H1 (cell line): Measurements from ENCODE around the gene CAV1. TPM values are rescaled to one million over a fixed set of nuclear protein-coding genes. Genes with fewer than 3 reads are reported as not detected.

ENCODE experiments used
- CTCF ChIA-PET: fragments of 300-600 bp; sonication (Branson Sonifier 250); formaldehyde crosslinking; loops from one replicate; lab custom pipeline; 2021; ENCODE audit not compliant: partially characterized antibody; lab: Charles Lee
- POLR2A ChIA-PET: fragments of 300-600 bp; sonication (Branson Sonifier 250); formaldehyde crosslinking; loops from one replicate; lab custom pipeline; 2021; ENCODE audit warnings: inconsistent platforms; ENCODE audit not compliant: partially characterized antibody; lab: Charles Lee
- DNase-seq, 2 experiments: peaks; one replicate each; pipeline versions ENCODE4 v3.0.0 to v3.0.0-alpha.2; 2010 to 2022; ENCODE audit warnings: low spot score in 2 of 2, low read depth in 1 of 2, mixed read lengths in 1 of 2
- FAIRE-seq: peaks from 2 replicates; lab custom pipeline; 2011; peaks lifted over from hg19 to GRCh38; lab: Jason Lieb, UNC
- H2AFZ ChIP-seq: 2 replicates; pipeline ENCODE4 v1.8.1; 2012; ENCODE audit warnings: low read length, inconsistent platforms
- H2AK5ac ChIP-seq: 2 replicates; pipeline ENCODE4 v1.6.1; 2013; ENCODE audit warnings: low read depth, low read length
- H2BK120ac ChIP-seq: replicated peaks from 2 replicates; pipeline ENCODE3; 2013; ENCODE audit warnings: low read depth, low read length, inconsistent platforms
- H2BK12ac ChIP-seq: 2 replicates; pipeline ENCODE4 v1.6.1; 2013; ENCODE audit warnings: low read depth, low read length
- H2BK15ac ChIP-seq: 2 replicates; pipeline ENCODE4 v1.6.1; 2013; ENCODE audit warnings: low read length
- H2BK20ac ChIP-seq: 2 replicates; pipeline ENCODE4 v1.6.1; 2013; ENCODE audit warnings: low read length
- H2BK5ac ChIP-seq: 2 replicates; pipeline ENCODE4 v1.6.1; 2013; ENCODE audit warnings: low read depth, low read length
- H3K14ac ChIP-seq: 2 replicates; pipeline ENCODE4 v1.6.1; 2013; ENCODE audit warnings: inconsistent platforms; ENCODE audit not compliant: insufficient read length
- H3K18ac ChIP-seq: 2 replicates; pipeline ENCODE4 v1.6.1; 2013; ENCODE audit warnings: low read length; ENCODE audit errors: extremely low read depth
- H3K23ac ChIP-seq: 2 replicates; pipeline ENCODE4 v1.6.1; 2013; ENCODE audit warnings: inconsistent platforms; ENCODE audit not compliant: insufficient read length
- H3K23me2 ChIP-seq: 2 replicates; pipeline ENCODE4 v1.6.1; 2013; ENCODE audit warnings: low read depth, low read length
- H3K27ac ChIP-seq: 2 replicates; pipeline ENCODE4 v1.6.1; 2011; ENCODE audit warnings: low read depth, low read length, inconsistent platforms
- H3K27me3 ChIP-seq, 4 experiments: replicated peaks in 1 of 4; 1 replicate in 1 of 4; 2 replicates in 3 of 4; pipeline versions ENCODE4 v1.6.1 to v1.8.1; 2011 to 2013; ENCODE audit warnings: low read length in 3 of 4, mild to moderate bottlenecking in 3 of 4, inconsistent platforms in 2 of 4, mixed read lengths in 2 of 4, moderate library complexity in 1 of 4; ENCODE audit not compliant: control insufficient read depth in 3 of 4, insufficient read depth in 3 of 4; ENCODE audit errors: extremely low read depth in 1 of 4
- H3K36me3 ChIP-seq, 4 experiments: 2 replicates each; pipeline versions ENCODE4 v1.6.1 to v1.8.1; 2011 to 2013; ENCODE audit warnings: mild to moderate bottlenecking in 4 of 4, low read length in 3 of 4, moderate library complexity in 2 of 4, control low read depth in 1 of 4, inconsistent platforms in 1 of 4; ENCODE audit not compliant: insufficient read depth in 4 of 4, control insufficient read depth in 2 of 4
- H3K4ac ChIP-seq: replicated peaks from 2 replicates; pipeline ENCODE3; 2013; ENCODE audit warnings: low read length, low read depth, mixed read lengths, inconsistent platforms; ENCODE audit not compliant: insufficient read length
- H3K4me1 ChIP-seq, 4 experiments: replicated peaks in 1 of 4; 1 replicate in 1 of 4; 2 replicates in 3 of 4; pipeline versions ENCODE4 v1.6.1 to v1.8.1; 2011 to 2013; ENCODE audit warnings: low read length in 3 of 4, inconsistent platforms in 2 of 4, mixed read lengths in 1 of 4; ENCODE audit not compliant: insufficient read depth in 4 of 4, control insufficient read depth in 3 of 4
- H3K4me2 ChIP-seq, 2 experiments: 2 replicates each; pipeline versions ENCODE4 v1.6.1 to v1.8.1; 2011 to 2013; ENCODE audit warnings: low read depth in 2 of 2, low read length in 2 of 2, control low read depth in 1 of 2, inconsistent platforms in 1 of 2, mild to moderate bottlenecking in 1 of 2; ENCODE audit not compliant: insufficient read depth in 1 of 2
- H3K4me3 ChIP-seq, 4 experiments: fragments of 200-600, 300-600 bp in 1 of 4; sonication (generic), shearing (Covaris generic), sonication (Bioruptor Twin) in 1 of 4; 2 replicates each; pipeline versions ENCODE4 v1.5.1 to v1.8.1; 2011 to 2016; ENCODE audit warnings: low read length in 4 of 4, low read depth in 3 of 4, control low read depth in 2 of 4, inconsistent platforms in 2 of 4, mild to moderate bottlenecking in 2 of 4, mixed read lengths in 1 of 4, moderate library complexity in 1 of 4; ENCODE audit not compliant: insufficient read depth in 2 of 4; ENCODE audit errors: extremely low read depth in 1 of 4
- H3K56ac ChIP-seq: replicated peaks from 2 replicates; pipeline ENCODE3; 2013; ENCODE audit warnings: low read depth, mild to moderate bottlenecking, mixed read lengths, low read length, inconsistent platforms; ENCODE audit not compliant: insufficient read length
- H3K79me1 ChIP-seq: 2 replicates; pipeline ENCODE4 v1.6.1; 2013; ENCODE audit warnings: low read depth, low read length, control low read depth
- H3K79me2 ChIP-seq, 2 experiments: 2 replicates each; pipeline versions ENCODE4 v1.6.1 to v1.8.1; 2012 to 2013; ENCODE audit warnings: low read length in 2 of 2, mild to moderate bottlenecking in 2 of 2, inconsistent platforms in 1 of 2; ENCODE audit not compliant: insufficient read depth in 2 of 2, control insufficient read depth in 1 of 2
- H3K9ac ChIP-seq, 4 experiments: replicated peaks in 1 of 4; 1 replicate in 1 of 4; 2 replicates in 3 of 4; pipeline versions ENCODE4 v1.6.1 to v1.8.1; 2011 to 2013; ENCODE audit warnings: low read depth in 3 of 4, low read length in 3 of 4, control low read depth in 2 of 4, mild to moderate bottlenecking in 2 of 4, moderate library complexity in 2 of 4, inconsistent platforms in 1 of 4; ENCODE audit errors: extremely low read depth in 1 of 4
- H3K9me3 ChIP-seq, 2 experiments: 2 replicates each; pipeline versions ENCODE4 v1.6.1 to v1.8.1; 2012 to 2013; ENCODE audit warnings: mild to moderate bottlenecking in 2 of 2, moderate library complexity in 2 of 2, control low read depth in 1 of 2, inconsistent platforms in 1 of 2, low read depth in 1 of 2, low read length in 1 of 2, mixed read lengths in 1 of 2; ENCODE audit not compliant: insufficient read depth in 2 of 2
- H4K20me1 ChIP-seq, 2 experiments: replicated peaks in 1 of 2; 2 replicates each; pipeline versions ENCODE3 to v1.8.1; 2011 to 2013; ENCODE audit warnings: inconsistent platforms in 2 of 2, low read length in 2 of 2, mild to moderate bottlenecking in 1 of 2; ENCODE audit not compliant: insufficient read depth in 2 of 2, control insufficient read depth in 1 of 2
- H4K5ac ChIP-seq: 2 replicates; pipeline ENCODE4 v1.6.1; 2013; ENCODE audit warnings: low read length, low read depth, mixed read lengths, inconsistent platforms; ENCODE audit not compliant: insufficient read length
- H4K8ac ChIP-seq: 2 replicates; pipeline ENCODE4 v1.8.0; 2013; ENCODE audit warnings: mild to moderate bottlenecking, moderate library complexity, low read length, inconsistent platforms; ENCODE audit not compliant: insufficient read depth; ENCODE audit errors: extremely low read depth
- H4K91ac ChIP-seq: replicated peaks from 2 replicates; pipeline ENCODE3; 2013; ENCODE audit warnings: low read length, mixed read lengths, inconsistent platforms; ENCODE audit not compliant: insufficient read length
- BCL11A ChIP-seq, 2 experiments: IDR thresholded peaks; one replicate each; pipeline ENCODE4 v1.6.1; 2011; ENCODE audit warnings: low read depth in 2 of 2, low read length in 2 of 2, mild to moderate bottlenecking in 2 of 2
- CREB1 ChIP-seq: IDR thresholded peaks from 2 replicates; pipeline ENCODE4 v1.6.1; 2012; ENCODE audit warnings: inconsistent platforms
- EZH2 ChIP-seq: fragments of 200-600 bp; sonication (generic); IDR thresholded peaks from 2 replicates; pipeline ENCODE4 v1.7.1; 2012; ENCODE audit warnings: low read depth, mild to moderate bottlenecking, moderate library complexity, low read length, inconsistent platforms; ENCODE audit not compliant: severe bottlenecking
- RNF2 ChIP-seq: fragments of 200-900, 300-1000 bp; sonication (generic); IDR thresholded peaks from 2 replicates; pipeline ENCODE4 v1.7.1; 2016; ENCODE audit warnings: borderline replicate concordance, low read depth, mild to moderate bottlenecking, antibody characterized with exemption, low read length; ENCODE audit not compliant: poor library complexity, severe bottlenecking; ENCODE audit errors: missing control alignments
- SAP30 ChIP-seq: fragments of 300-600 bp; sonication (generic); IDR thresholded peaks from 2 replicates; pipeline ENCODE4 v1.7.1; 2012; ENCODE audit warnings: low read length, moderate library complexity, mild to moderate bottlenecking, inconsistent platforms; ENCODE audit not compliant: insufficient read depth, insufficient replicate concordance
- SIN3A ChIP-seq, 2 experiments: IDR thresholded peaks in 1 of 2; conservative IDR thresholded peaks in 1 of 2; 2 replicates each; pipeline ENCODE4 v1.6.1; 2011 to 2012; ENCODE audit warnings: low read length in 2 of 2, improper control_type of control experiment in 1 of 2, low read depth in 1 of 2, mild to moderate bottlenecking in 1 of 2
- WGBS, 2 experiments: shearing (Covaris generic) in 1 of 2; methylation state at CpG; one replicate each; pipeline versions ENCODE4 v1.1.6 to v1.1.7; 2013 to 2015; ENCODE audit warnings: low lambda C conversion rate in 2 of 2, mixed read lengths in 2 of 2, inconsistent platforms in 1 of 2, low coverage in 1 of 2, missing lambda C conversion rate in 1 of 2; ENCODE audit not compliant: insufficient replicate concordance in 2 of 2, insufficient coverage in 1 of 2, insufficient read length in 1 of 2; ENCODE audit errors: extremely low coverage in 1 of 2, missing lambda C conversion rate in 1 of 2; 5-methylcytosine and 5-hydroxymethylcytosine counted together
- polyA plus RNA-seq, 7 experiments: library from polyadenylated mRNA; depleted of rRNA in 3 of 7; stranded (reverse) in 5 of 7; unstranded in 2 of 7; fragments of >200 nt in 5 of 7; fragments of 200-250 nt in 2 of 7; gene quantifications; 1 replicate in 5 of 7; 2 replicates in 1 of 7; 4 replicates in 1 of 7; pipeline versions ENCODE4 v1.2.1 to v1.2.3, GENCODE V29; 2011 to 2013; ENCODE audit warnings: missing spikeins in 2 of 7, mixed read lengths in 2 of 7
- total RNA-seq: library from RNA; stranded (reverse); fragmentation: NEBNext Ultra II Directional; extraction: Animal tissue kit (Norgen Biotek cat#: 25700); gene quantifications from 2 replicates; pipeline ENCODE4 v1.2.1, GENCODE V29; 2021
- TF ChIP-seq, protein P1 (sequence below), 3 experiments: IDR thresholded peaks; 1 replicate in 2 of 3; 2 replicates in 1 of 3; pipeline versions ENCODE4 v1.5.1 to v1.6.1; 2011; ENCODE audit warnings: low read length in 3 of 3, mild to moderate bottlenecking in 3 of 3, inconsistent platforms in 2 of 3, low read depth in 1 of 3, moderate library complexity in 1 of 3; ENCODE audit not compliant: insufficient read depth in 1 of 3; ENCODE audit errors: control extremely low read depth in 1 of 3

Gene CAV1
- total and polyA plus RNA-seq, 2 of the 8 experiments (the other 6 are each of a cell fraction or from before 2014, with no cell fraction given) = 16.3 to 21.8 TPM

GRCh38 chr7:116500078-116500853 is 24.6 kb upstream of the CAV1 start:
- Histone ChIP-seq H4K91ac (no peak overlapping the region), H4K20me1 (peaks cover 0 to 2% of the 10 kb centered on the region in 2 experiments), H4K8ac (peak overlapping the region; percentile 25; the same call in 1 of the 2 replicates), H3K4me1 (peaks cover 2 to 4% (median 3%) of the 10 kb centered on the region in 4 experiments; a peak in 4 of 7 replicates), H3K36me3 (no peaks in the 10 kb centered on the region), H3K4ac (no peak overlapping the region), H3K23me2 (peaks cover 5% of the 10 kb centered on the region; the same call in 1 of the 2 replicates), H3K23ac (no peak overlapping the region), H3K56ac (no peak overlapping the region), H3K9me3 (no peaks in the 10 kb centered on the region), H2BK20ac (no peak overlapping the region), H2AK5ac (no peak overlapping the region), H3K4me2 (peak overlapping the region; percentile 94 to 99), H2BK15ac (no peak overlapping the region), H3K79me1 (no peaks in the 10 kb centered on the region), H4K5ac (no peak overlapping the region), H3K14ac (no peak overlapping the region), H3K18ac (peak overlapping the region; percentile 13), H3K9ac (peak overlapping the region in 1 of 4 experiments; percentile 39; a peak in 2 of 7 replicates), H2AFZ (peak overlapping the region; percentile 76), H3K27ac (no peak overlapping the region), H2BK12ac (peak overlapping the region; percentile 75; the same call in 1 of the 2 replicates), H3K27me3 (peaks cover 0 to 22% (median 16%) of the 10 kb centered on the region in 4 experiments; a peak in 6 of 7 replicates), H2BK120ac (peak overlapping the region; percentile 43), H3K4me3 (peak overlapping the region; percentile 40 to 71 (median 60)), H3K79me2 (no peaks in the 10 kb centered on the region), H2BK5ac (peak overlapping the region; percentile 38; the same call in 1 of the 2 replicates)
- 4% methylated on average over 34 of the region's 36 CpGs; no CpG with 5 or more reads in 1 of the 2 experiments for WGBS, 2 experiments
- no peak for DNase-seq
- no peak for FAIRE-seq
- ChIA-PET POLR2A (interaction anchor here (2.1 kb wide), 1 partner anchor 26 kb away, joined by 5 read pairs; no protein-coding TSS in a partner anchor), CTCF (no interaction called here)
- TF ChIP-seq BCL11A (IDR thresholded peaks at IDR 0.05; ENCODE audit: low read depth in 2 of 2, low read length in 2 of 2) = no peak
- TF ChIP-seq CREB1 = no peak
- TF ChIP-seq EZH2 = peak; percentile 71
- peak; percentile 26 for TF ChIP-seq SAP30
- TF ChIP-seq SIN3A (conservative IDR thresholded peaks at IDR 0.05 in 1 of 2, IDR thresholded peaks at IDR 0.05 in 1 of 2; ENCODE audit: low read depth in 1 of 2, low read length in 2 of 2) = 0 out of 4 replicates have a peak, but pooled peaks of 1 of the 2 experiments have one; percentile 18
- TF ChIP-seq RNF2 = no peak
- TF ChIP-seq, protein P1, sequence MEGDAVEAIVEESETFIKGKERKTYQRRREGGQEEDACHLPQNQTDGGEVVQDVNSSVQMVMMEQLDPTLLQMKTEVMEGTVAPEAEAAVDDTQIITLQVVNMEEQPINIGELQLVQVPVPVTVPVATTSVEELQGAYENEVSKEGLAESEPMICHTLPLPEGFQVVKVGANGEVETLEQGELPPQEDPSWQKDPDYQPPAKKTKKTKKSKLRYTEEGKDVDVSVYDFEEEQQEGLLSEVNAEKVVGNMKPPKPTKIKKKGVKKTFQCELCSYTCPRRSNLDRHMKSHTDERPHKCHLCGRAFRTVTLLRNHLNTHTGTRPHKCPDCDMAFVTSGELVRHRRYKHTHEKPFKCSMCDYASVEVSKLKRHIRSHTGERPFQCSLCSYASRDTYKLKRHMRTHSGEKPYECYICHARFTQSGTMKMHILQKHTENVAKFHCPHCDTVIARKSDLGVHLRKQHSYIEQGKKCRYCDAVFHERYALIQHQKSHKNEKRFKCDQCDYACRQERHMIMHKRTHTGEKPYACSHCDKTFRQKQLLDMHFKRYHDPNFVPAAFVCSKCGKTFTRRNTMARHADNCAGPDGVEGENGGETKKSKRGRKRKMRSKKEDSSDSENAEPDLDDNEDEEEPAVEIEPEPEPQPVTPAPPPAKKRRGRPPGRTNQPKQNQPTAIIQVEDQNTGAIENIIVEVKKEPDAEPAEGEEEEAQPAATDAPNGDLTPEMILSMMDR (IDR thresholded peaks at IDR 0.05; ENCODE audit: control extremely low read depth in 1 of 3, insufficient read depth in 1 of 3, low read depth in 1 of 3, low read length in 3 of 3) = no peak
